Activated CD4-positive, alpha-beta T cell treated with anti-CD3 and anti-CD28 coated beads, Interleukin-2, Interleukin-4, amounts not matched to agents 100 ng/mL and 50 ng/mL, durations not matched to agents 16 hours and 8 hours (primary cell): ENCODE measurements around the gene TIGIT.
"Not testable (repeated sequence)": the region's sequence is repeated elsewhere in the genome, so short reads cannot be mapped to it uniquely, and the experiment has no call there.

Experiments
- DNase-seq: peaks from one replicate; pipeline ENCODE4 v3.0.0-alpha.2; 2020; ENCODE audit warnings: low spot score

Gene TIGIT

DNA sequence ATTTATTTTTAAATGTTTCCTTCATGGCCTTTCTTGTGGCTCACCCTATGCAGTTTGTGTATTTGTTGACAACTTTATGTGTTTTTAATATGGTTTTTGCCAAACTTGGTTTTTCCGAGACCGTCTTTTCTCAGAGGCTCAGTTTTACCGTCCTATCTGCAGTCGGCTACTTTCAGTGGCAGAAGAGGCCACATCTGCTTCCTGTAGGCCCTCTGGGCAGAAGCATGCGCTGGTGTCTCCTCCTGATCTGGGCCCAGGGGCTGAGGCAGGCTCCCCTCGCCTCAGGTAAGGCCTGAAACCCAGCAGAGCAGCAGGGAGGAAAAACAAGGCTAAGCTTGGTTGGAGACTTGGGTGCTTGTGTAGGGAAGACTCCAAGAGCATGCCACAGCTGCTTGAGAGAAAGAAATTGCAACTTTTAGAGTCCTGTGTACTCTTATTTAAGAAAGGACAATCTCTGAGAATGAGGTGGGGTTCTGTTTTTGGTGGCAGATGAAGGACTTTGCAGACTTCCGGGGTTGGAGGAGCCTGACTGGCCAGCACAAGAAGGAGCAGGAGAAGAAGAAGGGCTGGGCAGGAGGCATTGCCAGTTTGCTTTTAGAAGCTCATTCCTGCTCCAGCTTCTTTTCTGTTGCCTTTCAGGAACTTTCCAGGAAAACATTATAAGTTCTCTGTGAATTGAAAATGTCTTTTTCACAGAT lies at the start of gene TIGIT:
Gene TIGIT, plus strand, starts transcription at position 191 of the 698 bp plus-strand sequence. Its CDS starts 34 bp downstream, at position 225.
- no peak for DNase-seq

DNA sequence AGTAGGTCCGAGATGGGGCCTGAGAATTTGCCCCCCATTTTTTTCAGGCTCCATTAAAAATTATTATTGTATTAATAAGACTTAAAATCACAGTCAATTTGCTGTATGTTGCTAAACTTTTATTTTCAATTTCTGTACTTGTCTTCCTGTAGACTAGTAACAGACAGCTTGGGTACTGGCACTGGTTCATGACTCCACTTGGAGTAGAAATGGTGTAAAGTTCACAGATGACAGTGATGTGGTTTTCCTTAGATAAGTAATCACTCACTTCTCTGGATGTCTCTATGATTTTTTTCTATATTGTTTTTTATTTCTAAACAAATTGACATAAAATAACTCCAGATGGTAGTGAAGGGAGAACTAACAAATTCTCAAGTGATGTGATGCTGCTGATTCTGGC lies 40.9 kb upstream of the TIGIT start:
- no peak for DNase-seq

- no peak for DNase-seq
Observed at GRCh38 chr3:114253505-114253904, 40.3 kb upstream of the TIGIT start.

DNA sequence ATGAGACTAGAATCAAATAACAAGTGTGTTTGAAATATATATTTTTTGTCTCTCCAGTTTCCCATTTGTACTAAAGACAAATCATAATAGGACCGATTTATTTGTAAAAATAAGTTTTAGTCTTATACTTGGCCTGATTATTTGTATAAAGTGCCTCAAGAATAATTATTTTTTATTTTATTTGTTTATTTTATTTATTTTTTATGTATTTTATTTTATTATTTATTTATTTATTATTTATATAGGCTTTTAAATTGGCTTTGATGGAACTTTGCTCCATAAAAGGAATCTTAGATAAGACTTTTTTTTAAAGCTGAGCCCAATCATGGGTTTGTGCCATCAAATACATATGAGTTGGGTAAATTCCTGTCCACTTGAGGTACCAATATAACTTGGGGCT lies 34.3 kb upstream of the TIGIT start:
- no peak for DNase-seq

GRCh38 chr3:114260152-114260551 lies 33.7 kb upstream of the TIGIT start:
- DNase-seq = no peak

- no peak for DNase-seq
Observed at GRCh38 chr3:114270019-114270418, 23.8 kb upstream of the TIGIT start.

- no peak for DNase-seq
Observed at GRCh38 chr3:114272271-114272670, 21.6 kb upstream of the TIGIT start.

DNA sequence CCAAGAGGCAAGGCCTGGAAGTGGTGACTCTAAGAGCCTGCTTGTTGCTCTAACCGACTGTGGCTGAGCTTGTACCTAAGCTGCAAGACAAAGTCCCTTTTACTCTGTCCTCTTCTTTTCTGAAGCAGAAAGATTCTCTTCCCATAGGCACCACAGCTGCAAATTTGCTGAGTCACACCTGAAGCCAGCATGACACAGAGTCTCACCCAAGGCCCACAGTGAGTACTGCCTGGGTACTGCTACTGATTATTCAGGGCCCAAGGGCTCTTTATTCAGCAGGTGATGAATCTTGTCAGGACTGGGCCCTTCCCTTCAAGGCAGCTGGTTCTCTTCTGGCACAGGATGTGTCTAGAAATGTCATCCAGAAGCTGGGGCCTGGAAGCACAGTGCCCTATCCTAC lies 18.9 kb upstream of the TIGIT start:
- no peak for DNase-seq

DNA sequence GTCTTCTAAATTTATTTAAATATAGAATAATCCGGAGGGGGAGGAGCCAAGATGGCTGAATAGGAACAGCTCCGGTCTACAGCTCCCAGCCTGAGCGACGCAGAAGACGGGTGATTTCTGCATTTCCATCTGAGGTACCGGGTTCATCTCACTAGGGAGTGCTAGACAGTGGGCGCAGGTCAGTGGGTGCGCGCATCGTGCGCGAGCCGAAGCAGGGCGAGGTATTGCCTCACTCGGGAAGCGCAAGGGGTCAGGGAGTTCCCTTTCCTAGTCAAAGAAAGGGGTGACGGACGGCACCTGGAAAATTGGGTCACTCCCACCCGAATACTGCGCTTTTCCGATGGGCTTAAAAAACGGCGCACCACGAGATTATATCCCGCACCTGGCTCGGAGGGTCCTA lies 17.0 kb upstream of the TIGIT start:
- DNase-seq = not testable (repeated sequence)

GRCh38 chr3:114284644-114285043 lies 9.2 kb upstream of the TIGIT start:
- no peak for DNase-seq

GRCh38 chr3:114285648-114286230 lies 8.1 kb upstream of the TIGIT start:
- peak; percentile 50 for DNase-seq

GRCh38 chr3:114286266-114286665 lies 7.6 kb upstream of the TIGIT start:
- DNase-seq = no peak

GRCh38 chr3:114290911-114291901 lies 2.6 kb upstream of the TIGIT start:
- peak; percentile 94 for DNase-seq

- DNase-seq = no peak
Observed at GRCh38 chr3:114294940-114295480, 1.2 kb downstream of the TIGIT start.

DNA sequence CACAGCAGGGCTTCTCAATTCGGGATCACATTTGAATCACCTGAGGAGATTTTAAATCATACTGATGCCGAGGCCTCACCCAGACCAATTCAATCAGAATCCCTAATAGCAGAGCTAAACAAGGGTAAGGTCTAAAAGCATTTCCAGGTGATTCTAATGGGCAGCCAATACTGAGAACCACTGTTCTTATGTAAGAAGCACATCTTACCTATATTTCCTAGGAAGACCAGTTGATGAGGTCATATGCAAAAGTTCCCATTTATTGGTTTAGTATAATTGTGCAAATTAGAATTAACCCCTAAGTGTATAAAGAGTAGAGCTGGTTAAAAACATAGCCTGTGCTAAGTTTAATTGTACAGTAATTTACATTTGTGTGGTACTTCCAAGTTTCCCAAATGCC lies 2.1 kb downstream of the TIGIT start:
- DNase-seq = no peak

DNA sequence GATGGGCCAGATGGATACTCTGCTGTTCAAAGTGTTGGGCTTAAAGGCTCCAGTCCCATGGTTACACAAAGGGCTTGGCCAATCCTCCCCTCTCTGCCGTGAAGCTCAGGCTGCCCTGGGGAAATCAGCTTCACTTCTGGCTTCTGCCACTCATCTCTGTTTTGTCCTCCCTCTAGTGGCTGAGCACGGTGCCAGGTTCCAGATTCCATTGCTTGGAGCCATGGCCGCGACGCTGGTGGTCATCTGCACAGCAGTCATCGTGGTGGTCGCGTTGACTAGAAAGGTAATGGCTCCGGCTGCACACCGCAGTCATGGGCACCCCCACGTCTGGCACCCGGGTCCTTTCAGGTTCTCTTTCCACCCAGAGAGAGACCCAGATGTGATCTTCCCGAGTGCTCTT lies 5.6 kb downstream of the TIGIT start:
- no peak for DNase-seq

DNA sequence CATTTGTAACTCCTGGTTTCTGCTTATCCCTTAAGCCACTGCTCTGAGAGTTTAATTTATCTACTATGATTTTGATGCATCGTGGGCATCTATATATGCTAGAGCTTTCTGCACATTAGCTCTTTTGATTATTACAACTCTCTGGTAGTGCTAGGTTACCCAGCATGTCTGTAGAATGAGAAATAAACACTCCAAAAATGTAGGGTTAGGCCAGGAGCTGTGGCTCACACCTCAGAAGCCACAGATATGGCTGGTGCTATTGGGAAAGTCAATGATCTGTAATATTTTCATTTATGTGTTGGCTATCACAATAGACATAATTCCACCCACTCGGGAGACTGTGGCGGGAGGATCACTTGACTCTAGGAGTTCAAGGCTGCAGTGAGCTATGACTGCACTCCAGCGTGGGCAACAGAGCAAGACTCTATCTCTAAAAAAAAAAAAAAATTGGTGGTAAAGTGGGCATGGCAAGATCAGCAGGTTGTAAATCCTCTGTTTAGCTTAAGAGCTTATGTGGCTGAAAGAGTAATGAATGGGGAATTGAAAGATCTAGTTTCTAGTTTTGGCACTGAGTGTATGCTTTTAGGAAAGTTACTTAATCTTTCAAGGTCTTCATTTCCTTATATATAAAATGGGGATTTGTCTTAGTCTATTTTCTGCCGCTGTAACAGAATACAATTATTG lies 6.3 kb downstream of the TIGIT start:
- no peak for DNase-seq

- DNase-seq = no peak
Observed at GRCh38 chr3:114307222-114307830, 13.5 kb downstream of the TIGIT start.

DNA sequence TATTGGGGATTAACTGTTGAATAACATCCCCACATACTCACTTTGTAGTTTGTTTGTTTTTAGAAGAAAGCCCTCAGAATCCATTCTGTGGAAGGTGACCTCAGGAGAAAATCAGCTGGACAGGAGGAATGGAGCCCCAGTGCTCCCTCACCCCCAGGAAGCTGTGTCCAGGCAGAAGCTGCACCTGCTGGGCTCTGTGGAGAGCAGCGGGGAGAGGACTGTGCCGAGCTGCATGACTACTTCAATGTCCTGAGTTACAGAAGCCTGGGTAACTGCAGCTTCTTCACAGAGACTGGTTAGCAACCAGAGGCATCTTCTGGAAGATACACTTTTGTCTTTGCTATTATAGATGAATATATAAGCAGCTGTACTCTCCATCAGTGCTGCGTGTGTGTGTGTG lies 14.0 kb downstream of the TIGIT start:
- DNase-seq = no peak

GRCh38 chr3:114308377-114308776 lies 14.5 kb downstream of the TIGIT start:
- no peak for DNase-seq

GRCh38 chr3:114308830-114309229 lies 15.0 kb downstream of the TIGIT start:
- DNase-seq = peak; percentile 75
